VCaP (cell line): ENCODE measurements around the gene SCMH1.
"Not testable (repeated sequence)": the region's sequence is repeated elsewhere in the genome, so short reads cannot be mapped to it uniquely, and the experiment has no call there.

Experiments used
- H3K27ac ChIP-seq: fragments of 450-650 bp; 2 replicates; pipeline ENCODE4 v1.5.1; 2017
- TF ChIP-seq, protein P1 (sequence below): fragments of 450-650 bp; conservative IDR thresholded peaks from 2 replicates; pipeline ENCODE4 v1.5.1; 2017; ENCODE audit warnings: mild to moderate bottlenecking, moderate library complexity

Gene SCMH1

DNA sequence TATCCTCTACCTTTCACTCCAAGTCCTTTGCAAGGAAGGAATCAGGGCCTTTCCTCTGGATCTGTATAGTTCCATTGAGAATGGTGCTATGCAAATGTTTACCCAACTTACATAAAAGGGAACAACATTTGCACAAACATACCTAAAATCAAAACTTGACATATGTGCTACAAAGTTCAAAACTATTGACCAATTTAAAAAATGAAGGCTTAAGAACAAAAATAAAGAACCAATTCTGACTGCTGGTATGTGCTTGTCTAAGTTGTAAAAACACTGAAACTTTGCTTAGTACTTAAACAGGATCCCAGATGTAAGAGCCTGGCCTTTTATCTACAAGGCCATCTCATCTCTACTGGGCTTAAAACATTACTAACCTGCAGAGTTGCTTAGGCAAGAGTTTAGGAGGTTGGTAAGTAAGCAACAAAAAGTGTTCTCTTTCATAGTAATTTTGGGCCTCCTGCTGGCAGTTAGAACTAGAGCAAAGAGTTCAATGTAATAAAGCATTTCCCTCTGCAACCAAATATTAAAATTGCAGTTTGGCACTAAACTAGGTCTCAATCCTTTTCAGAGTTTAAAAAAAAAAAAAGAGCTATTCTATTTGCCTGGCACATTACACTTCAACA, 2.0 kb downstream of the SCMH1 start:
- TF ChIP-seq, protein P1, sequence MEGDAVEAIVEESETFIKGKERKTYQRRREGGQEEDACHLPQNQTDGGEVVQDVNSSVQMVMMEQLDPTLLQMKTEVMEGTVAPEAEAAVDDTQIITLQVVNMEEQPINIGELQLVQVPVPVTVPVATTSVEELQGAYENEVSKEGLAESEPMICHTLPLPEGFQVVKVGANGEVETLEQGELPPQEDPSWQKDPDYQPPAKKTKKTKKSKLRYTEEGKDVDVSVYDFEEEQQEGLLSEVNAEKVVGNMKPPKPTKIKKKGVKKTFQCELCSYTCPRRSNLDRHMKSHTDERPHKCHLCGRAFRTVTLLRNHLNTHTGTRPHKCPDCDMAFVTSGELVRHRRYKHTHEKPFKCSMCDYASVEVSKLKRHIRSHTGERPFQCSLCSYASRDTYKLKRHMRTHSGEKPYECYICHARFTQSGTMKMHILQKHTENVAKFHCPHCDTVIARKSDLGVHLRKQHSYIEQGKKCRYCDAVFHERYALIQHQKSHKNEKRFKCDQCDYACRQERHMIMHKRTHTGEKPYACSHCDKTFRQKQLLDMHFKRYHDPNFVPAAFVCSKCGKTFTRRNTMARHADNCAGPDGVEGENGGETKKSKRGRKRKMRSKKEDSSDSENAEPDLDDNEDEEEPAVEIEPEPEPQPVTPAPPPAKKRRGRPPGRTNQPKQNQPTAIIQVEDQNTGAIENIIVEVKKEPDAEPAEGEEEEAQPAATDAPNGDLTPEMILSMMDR = peak; percentile 60; the same call in 1 of the 2 replicates
- H3K27ac ChIP-seq = peak overlapping the region; percentile 98

DNA sequence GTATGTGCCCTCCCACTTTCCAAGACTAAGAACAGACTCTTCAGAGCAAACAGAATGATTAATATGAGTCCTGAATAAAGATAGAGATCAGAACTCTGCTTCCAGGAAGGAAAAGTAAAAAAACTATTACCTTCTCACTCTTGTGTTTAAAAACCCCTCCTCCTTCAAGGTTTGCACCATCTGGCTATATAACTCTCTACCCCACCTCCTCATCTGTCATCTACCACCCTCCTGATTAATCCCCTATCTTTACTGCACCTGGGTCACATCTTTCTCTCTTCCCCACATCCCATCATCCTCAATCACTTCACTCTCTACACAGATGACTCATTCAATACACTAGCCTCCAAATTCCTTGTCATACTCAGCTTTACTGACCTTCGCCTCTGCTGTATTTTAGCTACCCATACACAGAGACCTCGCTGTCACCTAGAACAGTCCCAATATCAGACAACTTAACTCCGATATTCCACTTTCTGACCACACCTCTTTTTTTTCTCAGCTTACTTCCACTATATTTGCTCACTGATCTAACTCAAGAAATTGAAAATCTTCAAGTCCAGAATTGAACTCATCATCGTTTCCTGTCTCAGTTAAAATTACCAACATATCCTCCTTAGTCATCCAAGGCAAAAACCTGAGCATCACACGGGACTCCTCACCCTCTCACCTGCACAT, 3.7 kb downstream of the SCMH1 start:
- H3K27ac ChIP-seq = peak overlapping the region; percentile 98
- TF ChIP-seq, protein P1 = no peak

DNA sequence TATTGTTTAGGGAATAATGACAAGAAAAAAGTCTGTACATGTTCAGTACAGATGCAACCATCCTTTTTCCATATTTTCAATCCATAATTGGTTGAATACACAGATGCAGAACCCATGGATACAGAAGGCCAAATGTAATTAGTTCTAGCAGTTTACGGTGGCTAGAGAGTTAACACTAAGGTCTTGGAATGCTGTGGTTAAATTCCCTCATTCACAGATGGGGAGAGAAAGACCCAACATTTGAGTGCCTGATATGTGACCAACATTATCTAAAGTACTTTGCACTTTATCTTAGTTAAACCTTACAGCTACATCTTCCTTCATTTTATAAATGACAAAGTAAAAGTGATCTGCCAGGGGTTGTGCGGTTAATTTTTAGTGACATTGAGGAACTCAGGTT, 5.3 kb downstream of the SCMH1 start:
- peak overlapping the region; percentile 98 for H3K27ac ChIP-seq
- TF ChIP-seq, protein P1 = no peak

DNA sequence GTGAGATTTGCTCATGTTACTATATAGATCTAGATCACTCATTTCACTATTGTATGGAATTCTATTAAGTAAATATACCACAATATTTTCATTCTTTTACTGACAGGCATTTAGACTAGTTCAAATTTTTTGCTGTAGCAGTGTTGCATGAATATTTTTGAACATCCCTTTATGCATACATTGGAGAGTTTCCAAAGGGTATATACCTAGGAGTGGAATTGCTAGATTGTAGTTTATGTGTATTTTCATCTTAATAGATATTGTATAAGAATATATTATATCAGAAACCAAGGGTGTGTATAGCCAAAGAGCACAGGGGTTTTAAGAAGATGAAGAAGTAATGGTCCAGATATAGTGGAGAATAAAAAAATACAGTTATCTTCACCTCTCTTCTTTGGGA, 6.2 kb downstream of the SCMH1 start:
- H3K27ac ChIP-seq = peak overlapping the region; percentile 98
- TF ChIP-seq, protein P1 = no peak

DNA sequence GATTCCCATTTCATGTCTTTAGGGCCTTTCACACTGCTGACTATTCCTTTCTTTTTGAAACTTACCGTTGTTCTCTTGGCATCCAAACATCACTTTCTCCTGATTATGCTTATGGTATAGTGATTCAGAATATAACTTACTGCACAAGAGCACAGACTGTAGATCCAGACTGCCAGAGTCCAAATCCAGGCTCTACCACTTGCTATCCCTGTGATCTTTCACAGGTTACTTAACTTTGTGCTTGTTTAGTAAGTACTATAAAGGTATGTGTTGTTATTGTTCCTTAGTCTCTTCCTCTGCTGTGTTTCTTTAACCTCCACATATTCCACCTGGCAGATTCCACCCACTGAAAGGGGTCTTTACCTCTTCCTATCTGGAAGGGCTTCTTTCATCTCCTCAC, 8.4 kb downstream of the SCMH1 start:
- no peak overlapping the region for H3K27ac ChIP-seq
- TF ChIP-seq, protein P1 = no peak

DNA sequence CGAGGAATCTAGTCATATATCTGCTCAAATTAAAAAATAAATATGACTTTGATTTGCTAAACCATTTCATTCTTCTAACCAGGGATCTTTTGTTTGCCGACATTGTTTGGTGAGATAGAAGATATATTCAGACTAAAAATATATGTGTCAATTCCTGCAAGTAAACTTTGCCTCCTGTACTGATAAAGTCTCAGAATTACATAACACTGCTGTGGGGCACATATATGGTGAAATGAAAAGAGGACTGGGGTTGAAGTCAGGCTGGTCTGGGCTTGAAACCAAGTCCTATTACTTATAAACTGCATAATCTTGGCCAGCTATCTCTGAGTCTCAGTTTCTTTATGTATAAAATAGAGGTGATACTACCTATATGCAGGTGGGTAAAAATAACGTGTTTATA, 9.8 kb downstream of the SCMH1 start:
- H3K27ac ChIP-seq = no peak overlapping the region
- TF ChIP-seq, protein P1 = no peak

DNA sequence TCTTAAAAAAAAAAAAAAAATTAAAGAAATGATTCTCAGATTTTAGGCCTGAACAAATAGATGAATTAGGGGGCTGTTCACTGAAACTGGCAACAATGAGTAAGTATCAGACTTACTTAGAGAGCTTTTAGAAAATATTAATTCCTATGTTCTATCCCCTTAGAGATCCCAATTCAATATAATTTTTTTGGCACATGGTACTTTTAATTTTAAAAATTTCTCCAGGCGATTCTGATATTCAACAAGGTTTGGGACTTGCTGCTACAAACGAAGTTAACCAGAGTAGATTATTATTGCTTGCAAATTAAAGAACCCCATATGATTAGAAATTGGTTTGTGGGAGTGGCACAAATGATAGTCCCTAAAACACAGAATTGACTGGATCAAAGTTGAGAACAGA, 11.4 kb downstream of the SCMH1 start:
- TF ChIP-seq, protein P1 = no peak
- no peak overlapping the region for H3K27ac ChIP-seq

DNA sequence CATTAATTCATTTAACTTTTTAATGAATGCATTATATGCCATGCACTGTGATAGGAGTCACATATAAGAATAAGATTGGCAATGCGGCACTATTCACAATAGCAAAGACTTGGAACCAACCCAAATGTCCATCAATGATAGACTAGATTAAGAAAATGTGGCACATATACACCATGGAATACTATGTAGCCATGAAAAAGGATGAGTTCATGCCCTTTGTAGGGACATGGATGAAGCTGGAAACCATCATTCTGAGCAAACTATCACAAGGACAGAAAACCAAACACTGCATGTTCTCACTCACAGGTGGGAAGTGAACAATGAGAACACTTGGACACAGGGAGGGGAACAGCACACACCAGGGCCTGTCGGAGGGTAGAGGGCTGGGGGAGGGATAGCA, 12.9 kb downstream of the SCMH1 start:
- H3K27ac ChIP-seq = not testable (repeated sequence)
